ENCODE data around the gene INTU.
A peak's percentile ranks its signal among the peaks of the same experiment; 100 is the strongest.
"Not testable (repeated sequence)": the region's sequence is repeated elsewhere in the genome, so short reads cannot be mapped to it uniquely, and the experiment has no call there.

INTU gene

DNA sequence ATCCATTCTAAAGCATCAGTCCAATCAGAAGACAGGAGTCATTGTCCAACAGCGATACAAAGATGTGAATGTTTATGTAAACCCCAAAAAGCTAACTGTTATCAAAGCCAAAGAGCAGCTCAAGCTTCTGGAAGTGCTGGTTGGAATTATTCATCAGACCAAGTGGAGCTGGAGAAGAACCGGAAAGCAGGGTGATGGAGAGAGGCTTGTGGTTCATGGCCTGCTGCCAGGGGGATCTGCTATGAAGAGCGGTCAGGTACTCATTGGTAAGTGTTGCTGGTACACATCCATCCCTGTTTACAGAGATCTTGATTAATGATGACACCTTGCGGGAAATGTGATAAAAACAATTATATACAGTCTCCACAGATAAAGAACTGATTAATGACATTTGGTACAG, 11.0 kb downstream of the INTU start:
- no peak for DNase-seq (ENCODE audit: low read depth)

DNA sequence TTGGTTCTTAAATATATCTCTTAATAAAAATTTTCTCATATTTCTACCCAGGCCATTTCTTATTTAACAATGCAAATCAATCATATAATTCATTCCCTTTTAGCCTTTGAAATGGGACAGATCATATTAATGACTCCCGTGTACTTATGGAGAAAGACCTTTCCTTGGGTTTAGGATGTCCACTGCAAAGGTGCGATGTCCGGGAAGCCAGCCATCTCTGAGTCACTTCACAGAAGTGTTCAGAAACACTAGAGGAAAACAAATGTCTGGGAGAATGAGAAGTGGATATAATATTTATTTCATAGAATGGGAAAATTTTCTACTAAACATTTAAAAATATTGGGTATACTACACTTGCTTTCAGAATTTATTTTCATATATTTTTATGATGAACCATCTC, 15.3 kb downstream of the INTU start:
- DNase-seq (ENCODE audit: low read depth): no peak

DNA sequence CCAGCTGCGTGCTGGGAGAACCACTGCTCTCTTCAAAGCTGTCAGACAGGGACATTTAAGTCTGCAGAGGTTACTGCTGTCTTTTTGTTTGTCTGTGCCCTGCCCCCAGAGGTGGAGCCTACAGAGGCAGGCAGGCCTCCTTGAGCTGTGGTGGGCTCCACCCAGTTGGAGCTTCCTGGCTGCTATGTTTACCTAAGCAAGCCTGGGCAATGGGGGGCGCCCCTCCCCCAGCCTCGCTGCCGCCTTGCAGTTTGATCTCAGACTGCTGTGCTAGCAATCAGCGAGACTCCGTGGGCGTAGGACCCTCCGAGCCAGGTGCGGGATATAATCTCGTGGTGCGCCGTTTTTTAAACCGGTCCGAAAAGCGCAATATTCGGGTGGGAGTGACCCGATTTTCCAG, 22.8 kb downstream of the INTU start:
- DNase-seq (ENCODE audit: low read depth): not testable (repeated sequence)

DNA sequence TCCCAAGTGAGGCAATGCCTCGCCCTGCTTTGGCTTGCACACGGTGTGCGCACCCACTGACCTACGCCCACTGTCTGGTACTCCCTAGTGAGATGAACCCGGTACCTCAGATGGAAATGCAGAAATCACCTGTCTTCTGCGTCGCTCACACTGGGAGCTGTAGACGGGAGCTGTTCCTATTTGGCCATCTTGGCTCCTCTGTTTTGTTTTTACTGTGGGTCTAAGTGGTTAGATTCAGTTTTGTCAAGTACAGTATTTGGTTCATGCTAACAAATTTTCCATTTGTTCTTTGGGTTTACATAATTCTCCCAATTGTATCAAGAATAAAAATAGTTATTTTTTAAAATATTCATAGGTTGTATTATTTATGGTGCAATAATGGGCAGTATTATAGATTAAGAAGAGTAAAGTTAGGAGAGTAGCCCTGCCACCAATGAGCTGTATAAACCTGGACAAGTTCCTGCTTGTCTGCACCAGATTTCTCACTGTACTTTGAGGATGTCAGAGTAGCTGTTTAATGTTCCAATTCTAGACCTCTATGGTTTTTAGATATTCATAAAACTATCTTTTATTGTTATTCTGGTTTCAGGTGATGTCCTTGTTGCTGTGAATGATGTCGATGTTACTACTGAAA, 23.4 kb downstream of the INTU start:
- no peak for DNase-seq (ENCODE audit: low read depth)

DNA sequence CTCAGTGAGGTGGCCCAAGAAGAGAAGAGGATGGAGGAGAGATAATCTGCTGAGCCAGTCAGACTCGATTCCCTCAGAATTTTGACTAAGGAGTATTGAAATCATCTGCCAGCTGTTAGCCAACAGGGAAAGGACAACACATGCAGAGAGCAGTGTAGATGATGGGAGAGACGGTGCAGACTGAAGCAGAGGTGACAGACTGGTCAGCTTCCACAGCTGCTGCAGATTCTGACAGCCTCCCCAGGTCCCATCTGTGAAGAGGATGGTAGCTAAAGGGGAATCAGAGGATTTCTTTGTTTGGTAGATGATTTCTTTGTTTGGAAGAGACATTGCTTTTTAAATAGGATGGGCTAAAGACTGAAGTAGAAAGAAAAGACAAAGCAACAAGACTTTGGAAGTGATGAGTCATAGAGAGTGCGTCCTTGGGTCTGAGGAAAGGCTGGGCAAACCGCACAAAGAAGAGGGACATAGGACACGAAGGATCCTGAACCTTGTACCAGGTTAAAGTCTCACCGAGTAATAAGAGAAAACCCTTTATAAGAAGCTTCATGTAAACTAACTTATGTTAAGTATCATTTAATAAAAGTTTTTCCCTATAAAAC, 27.6 kb downstream of the INTU start:
- DNase-seq (ENCODE audit: low read depth): no peak

DNA sequence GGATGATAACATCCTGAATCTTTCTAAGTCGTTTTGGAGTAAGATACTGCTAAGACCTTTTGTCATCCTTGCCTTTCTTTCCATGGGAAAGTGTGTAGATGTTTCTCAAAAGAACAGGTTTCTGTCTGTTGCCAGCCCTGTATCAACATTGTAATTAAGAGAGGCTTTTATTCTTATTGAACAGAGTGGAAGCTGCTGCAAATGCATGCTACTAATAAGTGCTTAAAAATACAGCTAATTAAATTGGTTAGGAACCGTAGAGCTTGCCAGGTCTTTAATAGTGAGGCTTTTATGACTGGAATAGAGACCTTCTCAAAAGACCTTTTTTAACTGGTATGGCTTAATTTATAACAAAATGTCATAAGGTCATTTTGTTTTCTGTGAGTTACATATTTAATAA, 34.4 kb downstream of the INTU start:
- DNase-seq (ENCODE audit: low read depth): no peak

DNA sequence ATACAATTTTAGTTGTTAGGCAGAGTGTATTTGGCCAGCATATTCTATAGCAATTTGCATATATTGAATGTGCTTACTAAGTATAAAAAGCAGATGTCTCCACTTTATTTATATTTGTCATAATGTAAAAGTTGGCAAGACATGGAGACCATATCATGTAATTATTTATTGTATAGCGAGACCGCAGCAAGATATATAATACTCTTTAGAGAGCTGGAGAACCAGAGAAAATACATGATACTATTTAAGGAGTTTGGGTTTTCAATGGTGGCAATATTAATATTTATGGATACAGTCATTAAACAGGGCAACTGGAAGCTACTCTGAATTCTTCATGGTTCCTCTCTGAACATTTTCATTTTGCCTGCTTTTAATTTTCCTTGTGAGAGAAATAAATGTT, 35.0 kb downstream of the INTU start:
- DNase-seq (ENCODE audit: low read depth): no peak

DNA sequence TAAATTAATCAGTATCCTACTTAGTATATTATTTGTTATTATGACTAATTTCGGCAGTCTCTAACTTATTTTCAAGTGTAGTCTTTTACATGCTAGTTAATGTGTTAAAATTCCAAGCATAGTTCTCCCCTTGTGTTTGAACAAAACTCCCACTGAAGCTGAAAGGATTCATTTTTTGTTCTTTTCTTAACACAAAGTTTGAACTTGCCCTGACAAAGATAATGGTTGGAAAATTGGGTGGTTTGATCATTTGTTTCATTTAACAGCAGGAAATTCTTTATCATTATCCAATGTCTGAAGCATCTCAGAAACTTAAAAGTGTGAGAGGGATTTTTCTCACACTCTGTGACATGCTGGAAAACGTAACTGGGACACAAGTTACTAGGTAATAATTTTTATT, 36.0 kb downstream of the INTU start:
- DNase-seq (ENCODE audit: low read depth): no peak

DNA sequence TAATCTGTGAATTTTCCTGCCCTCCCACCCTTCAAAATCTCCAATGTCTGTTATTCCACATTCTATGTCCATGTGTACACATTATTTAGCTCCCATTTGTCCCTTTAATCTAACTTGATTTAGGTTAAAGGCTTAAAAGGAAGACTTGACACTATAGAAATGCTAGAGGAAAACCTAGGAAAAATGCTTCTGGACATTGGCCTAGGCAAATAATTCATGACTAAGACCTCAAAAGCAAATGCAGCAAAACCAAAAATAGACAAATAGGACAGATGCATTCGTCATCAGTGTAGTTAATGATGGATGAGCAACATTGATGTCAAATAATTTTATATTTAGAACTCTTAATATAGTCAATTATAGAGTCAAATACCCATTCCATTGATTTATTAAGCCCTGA, 36.9 kb downstream of the INTU start:
- no peak for DNase-seq (ENCODE audit: low read depth)

DNA sequence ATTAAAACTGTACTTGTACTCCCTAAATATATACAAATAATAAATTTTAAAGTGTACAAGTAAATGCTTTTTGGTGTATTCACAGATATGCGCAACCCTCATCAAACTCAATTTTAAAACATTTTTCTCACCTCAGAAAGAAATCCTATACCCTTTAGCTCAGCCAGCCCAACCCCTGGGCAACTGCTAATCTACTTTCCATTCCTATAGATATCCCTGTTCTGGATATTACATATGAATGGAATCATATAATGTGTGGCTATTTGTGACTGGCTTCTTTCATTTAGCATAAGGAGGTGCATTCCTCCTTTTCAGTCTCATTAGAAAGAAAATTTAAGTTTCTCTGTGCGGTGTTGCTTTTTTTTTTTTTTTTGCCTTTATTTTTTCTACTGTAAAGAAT, 39.4 kb downstream of the INTU start:
- DNase-seq (ENCODE audit: low read depth): no peak

DNA sequence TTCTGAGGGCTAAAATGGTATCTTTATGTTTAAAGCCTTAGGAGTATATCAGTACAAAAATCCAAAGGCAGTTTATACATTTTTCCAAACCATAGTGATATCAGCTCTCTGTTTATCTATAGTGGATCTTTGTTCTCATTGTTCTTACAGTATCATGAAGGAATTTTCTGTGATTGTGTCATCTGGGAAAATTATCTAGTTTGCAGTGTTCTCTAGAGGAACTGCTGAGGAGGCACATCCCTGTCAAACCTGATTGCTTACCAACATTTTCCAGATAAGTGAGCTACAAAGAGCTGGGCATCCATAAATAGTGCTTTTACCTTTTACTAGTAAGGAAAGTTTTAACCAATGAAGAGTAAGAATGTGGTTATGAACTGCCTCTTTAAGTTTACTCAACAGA, 52.5 kb downstream of the INTU start:
- DNase-seq (ENCODE audit: low read depth): no peak

DNA sequence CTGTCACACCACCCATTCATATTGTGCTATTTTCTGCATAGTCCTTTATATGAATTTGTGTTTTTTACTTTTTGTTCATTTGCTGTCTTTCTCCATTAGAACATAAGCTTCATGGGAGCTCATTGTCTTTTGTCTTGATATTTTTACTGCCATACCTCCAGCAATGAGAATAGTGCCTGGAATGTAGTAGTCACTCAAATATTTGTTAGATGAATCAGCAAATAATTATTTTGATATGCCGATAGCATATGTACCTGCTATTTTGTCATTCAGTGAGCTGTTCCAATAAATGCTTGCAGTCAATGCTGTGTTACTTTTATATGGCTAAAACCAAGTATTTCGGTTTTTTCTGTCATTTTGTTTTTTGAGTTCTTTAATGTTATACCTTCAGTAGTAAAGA, 53.9 kb downstream of the INTU start:
- no peak for DNase-seq (ENCODE audit: low read depth)

DNA sequence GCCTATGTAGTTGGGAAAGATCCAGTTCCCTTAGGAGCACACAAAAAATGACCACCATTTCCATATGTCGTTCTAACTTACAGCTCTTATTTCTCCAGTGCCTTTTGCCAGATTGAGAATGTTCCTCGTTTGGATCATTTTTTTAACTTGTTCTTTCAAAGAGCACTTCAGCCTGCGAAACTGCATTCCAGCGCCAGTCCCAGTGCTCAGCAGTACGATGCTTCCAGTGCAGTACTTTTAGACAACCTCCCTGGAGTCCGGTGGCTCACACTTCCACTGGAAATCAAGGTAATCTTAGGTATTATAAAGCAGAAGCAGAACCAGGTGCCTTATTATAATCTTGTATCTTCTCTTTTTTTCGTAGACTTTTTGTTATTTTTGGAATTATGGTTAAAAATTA, 54.8 kb downstream of the INTU start:
- no peak for DNase-seq (ENCODE audit: low read depth)

DNA sequence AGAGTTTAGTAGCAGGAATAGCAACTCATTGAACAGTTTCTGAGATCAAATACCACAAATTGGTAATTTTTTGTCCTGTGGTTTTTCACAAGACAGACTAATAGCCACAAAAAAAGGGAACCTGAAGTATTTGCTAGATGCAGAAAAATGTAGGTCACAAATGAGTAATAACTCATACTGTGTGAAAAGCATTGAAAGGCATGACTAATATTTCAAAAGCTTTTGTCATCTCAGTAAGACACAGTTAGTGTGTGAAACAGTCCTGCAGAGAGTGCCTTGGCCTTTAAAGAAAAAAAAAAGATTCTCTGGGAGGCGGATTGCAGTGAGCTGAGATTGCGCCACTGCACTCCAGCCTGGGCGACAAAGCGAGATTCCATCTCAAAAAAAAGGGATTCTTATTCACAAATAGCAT, 66.0 kb downstream of the INTU start:
- DNase-seq (ENCODE audit: low read depth): peak; percentile 10

DNA sequence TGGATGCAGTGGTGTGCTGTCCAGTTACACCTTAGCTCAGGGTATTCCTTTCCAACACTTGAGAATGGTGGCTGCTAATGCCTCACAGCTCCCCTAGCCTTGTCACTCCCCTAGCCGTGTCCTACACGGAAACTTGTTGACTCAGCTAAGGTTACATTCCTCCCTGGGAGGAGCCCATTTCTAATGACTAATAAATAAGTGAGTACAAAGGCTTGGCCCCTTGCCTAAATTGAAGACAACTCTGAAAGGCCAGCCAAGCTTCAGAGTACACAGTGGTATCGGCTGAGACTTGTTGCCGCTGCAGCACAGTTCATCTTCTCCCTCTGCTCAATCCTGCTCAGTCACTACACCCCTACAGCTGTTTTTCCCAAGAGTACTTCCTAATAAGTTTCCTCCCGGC, 76.2 kb downstream of the INTU start:
- no peak for DNase-seq (ENCODE audit: low read depth)

DNA sequence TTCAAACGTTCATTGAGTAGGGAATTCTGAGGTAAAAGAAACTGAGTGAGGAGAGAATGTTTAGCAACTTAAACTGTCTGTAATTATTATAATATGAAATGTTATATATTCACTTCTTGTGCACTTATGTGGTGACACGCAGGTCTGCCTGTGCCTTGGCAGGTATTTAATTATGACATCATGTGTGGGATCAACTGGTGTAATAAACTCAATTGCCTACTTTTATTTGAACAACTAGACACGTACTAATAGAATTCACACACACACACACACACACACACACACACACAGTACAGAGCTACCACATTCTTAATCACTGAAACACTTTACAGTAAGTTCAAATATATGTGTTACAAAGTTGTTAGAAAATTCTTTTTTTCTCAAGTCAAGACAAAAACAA, 76.7 kb downstream of the INTU start:
- DNase-seq (ENCODE audit: low read depth): no peak

DNA sequence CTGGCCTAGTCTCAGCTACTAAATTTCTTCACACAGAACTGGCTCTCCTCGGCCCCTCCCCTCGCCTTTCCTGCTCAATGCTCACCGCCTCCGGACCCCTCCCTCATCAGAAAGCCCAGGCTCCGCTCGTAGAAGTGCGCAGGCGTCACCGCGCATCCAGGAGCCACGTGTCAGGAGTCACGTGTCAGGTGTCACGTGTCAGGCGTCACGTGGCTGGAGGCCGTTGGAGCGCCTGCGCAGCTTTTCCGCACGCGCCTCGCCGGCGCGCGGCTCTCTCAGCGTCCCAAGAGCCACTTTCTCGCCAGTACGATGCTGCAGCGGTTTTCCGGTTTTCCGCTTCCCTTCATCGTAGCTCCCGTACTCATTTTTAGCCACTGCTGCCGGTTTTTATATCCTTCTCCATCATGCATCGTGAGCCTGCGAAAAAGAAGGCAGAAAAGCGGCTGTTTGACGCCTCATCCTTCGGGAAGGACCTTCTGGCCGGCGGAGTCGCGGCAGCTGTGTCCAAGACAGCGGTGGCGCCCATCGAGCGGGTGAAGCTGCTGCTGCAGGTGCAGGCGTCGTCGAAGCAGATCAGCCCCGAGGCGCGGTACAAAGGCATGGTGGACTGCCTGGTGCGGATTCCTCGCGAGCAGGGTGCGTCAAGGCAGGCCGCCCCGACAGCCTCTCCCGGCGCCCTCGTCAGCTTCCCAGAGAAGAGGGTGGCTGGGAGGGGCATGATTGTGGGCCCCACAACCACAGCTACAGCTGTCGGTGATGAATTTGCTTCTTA, 97.6 kb downstream of the INTU start, which contains the start of gene SLC25A31:
Gene SLC25A31, plus strand, starts transcription at position 259 of the 772 bp plus-strand sequence. Its CDS starts 146 bp downstream, at position 405.
- DNase-seq (ENCODE audit: low read depth): no peak

DNA sequence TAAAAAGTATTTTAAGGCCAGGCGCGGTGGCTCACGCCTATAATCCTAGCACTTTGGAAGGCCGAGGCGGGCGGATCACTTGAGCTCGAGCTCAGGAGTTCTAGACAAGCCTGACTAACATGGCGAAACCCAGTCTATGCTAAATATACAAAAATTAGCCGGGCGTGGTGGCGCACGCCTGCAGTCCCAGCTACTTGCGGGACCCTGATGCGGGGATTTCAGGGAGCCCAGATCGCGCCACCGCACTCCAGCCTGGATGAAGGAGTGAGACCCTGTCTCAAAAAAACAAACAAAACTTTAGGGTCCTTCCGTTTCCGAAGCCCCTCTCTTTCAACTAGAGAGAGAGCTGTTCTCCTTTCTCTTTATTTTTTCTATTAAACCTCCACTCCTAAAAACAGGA, 98.6 kb downstream of the INTU start:
- DNase-seq (ENCODE audit: low read depth): no peak

DNA sequence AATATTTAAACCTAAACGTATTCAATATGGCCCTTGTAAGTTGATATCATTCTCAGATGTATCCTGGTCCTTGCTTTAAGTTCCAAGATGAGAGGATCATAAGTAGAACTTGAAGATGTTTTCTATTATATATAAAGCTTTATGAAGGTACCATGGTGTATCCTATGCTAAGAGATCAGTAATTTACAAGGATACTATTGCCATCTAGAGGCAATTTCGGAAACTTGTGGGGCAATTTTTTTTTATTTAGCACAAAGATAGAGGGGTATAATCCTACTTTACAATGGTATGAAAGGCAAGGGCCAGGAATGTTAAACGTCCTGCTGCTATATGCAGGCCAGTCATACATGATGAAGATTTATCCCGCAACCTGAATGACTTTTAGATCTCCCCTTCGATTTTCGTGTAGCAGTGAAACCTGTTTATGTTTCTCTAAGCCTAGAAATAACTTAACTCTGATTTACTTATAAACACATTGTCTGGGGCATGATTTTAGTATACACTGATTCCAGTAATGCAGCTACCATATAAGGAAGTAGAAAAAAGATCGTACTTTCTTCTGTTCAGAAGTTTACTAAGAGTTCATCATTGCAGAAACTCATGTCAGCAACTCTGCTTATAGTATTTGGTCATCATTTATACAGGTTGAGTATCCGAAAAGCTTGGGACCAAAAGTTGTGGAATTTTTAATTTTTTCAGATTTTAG, 100.0 kb downstream of the INTU start:
- DNase-seq (ENCODE audit: low read depth): peak; percentile 16

DNA sequence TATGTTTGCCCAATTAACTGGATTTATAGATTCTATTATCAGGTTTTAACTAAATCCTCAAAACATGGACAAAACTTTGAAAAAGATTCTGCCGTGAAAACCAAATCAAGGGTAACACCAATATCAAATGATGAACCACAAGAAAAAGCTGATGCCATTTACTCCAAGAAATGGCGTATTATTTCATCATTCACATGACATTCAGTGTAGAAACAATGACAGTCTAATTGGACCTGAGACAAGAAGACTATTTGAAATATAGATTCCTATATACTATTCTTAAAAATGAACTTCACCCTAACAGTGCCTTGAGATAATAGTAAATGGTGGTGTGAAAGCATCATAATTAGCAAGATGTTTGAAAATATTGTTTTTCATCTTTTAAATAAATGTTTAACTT, 102.2 kb downstream of the INTU start:
- DNase-seq (ENCODE audit: low read depth): no peak

DNA sequence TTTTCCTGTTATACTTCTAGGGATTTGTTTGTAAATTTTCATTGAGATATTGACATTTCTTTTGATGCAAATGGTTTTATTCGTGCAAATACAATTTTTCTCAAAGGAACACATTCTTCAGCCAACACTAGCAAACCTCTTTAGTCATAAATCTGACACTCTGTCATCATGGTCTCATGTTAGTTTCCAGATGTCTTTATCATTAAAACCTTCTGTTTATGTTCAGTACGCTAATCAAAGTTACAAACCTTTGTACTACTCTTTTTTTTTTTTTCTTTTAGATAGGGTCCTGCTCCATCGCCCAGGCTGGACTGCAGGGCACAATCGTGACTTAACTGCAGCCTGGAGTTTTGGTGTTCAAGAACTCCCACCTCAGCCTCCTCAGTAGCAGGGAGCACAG, 104.5 kb downstream of the INTU start:
- DNase-seq (ENCODE audit: low read depth): no peak

DNA sequence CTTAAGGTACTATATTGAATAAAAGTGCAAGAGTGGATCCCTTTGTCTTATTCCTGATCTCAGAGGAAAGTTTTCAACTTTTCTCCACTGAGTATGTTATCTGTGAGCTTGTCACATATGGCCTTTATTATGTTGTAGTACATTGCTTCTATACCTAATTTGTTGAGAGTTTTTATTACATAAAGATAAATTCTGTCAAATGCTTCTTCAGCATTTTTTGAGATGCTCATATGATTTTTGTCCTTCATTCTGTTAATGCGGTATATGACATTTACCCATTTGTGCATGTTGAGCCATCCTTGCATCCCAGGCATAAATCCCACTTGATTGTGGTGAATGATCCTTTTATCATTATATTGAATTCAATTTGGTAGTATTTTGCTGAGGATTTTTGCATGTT, 108.5 kb downstream of the INTU start:
- DNase-seq (ENCODE audit: low read depth): no peak

DNA sequence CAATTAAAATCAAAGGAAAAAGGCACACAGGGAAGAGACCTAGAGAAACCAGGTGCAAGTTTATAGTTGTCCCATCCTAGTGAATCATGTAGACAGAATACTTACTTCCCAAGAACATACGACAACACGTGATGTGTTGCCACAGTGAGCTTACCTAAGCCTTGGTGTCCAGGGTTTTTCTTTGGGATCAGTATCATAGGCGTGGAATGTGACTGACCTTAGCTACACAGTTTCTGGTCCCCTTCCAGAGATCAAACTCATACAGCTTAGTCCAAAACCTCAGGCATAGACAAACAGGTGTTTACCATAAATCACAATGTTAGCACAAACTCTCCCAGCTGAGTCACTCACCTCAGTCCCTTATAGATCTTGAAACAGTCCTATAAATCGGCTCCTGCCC, 115.1 kb downstream of the INTU start:
- DNase-seq (ENCODE audit: low read depth): no peak

Measured in GM04504 (cell line).